VCaP (cell line): Measurements from ENCODE around the gene TGFBR3.

ENCODE experiments used
- H3K27ac ChIP-seq: fragments of 450-650 bp; 2 replicates; pipeline ENCODE4 v1.5.1; 2017
- TF ChIP-seq, protein P1 (sequence below): fragments of 450-650 bp; conservative IDR thresholded peaks from 2 replicates; pipeline ENCODE4 v1.5.1; 2017; ENCODE audit warnings: mild to moderate bottlenecking, moderate library complexity

TGFBR3 gene

GRCh38 chr1:91916046-91916445, 30.1 kb upstream of the TGFBR3 start:
- TF ChIP-seq, protein P1, sequence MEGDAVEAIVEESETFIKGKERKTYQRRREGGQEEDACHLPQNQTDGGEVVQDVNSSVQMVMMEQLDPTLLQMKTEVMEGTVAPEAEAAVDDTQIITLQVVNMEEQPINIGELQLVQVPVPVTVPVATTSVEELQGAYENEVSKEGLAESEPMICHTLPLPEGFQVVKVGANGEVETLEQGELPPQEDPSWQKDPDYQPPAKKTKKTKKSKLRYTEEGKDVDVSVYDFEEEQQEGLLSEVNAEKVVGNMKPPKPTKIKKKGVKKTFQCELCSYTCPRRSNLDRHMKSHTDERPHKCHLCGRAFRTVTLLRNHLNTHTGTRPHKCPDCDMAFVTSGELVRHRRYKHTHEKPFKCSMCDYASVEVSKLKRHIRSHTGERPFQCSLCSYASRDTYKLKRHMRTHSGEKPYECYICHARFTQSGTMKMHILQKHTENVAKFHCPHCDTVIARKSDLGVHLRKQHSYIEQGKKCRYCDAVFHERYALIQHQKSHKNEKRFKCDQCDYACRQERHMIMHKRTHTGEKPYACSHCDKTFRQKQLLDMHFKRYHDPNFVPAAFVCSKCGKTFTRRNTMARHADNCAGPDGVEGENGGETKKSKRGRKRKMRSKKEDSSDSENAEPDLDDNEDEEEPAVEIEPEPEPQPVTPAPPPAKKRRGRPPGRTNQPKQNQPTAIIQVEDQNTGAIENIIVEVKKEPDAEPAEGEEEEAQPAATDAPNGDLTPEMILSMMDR = no peak

DNA sequence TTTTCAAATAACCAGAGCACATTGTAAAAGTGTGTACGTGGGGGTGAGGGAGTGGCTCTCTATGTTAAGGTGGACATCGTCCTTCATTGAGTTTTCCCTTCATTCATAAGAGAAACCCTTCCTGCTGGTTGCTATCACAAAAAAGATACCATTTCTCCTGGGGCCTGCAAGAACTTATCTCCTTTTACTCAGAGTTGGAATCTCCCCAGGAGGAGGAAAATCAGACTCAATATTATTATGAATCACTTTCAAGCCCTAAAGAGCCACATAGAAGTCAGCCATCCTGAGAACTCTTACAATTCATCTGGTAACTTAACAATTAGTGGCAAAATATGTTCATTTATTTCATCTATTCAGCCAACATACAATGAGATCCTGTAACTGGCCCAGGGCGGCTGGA, 27.1 kb upstream of the TGFBR3 start:
- TF ChIP-seq, protein P1 = no peak
- no peak overlapping the region for H3K27ac ChIP-seq

More at GRCh38 chr1:91916046-91916445, 30.1 kb upstream of the TGFBR3 start:
- H3K27ac ChIP-seq = no peak overlapping the region

DNA sequence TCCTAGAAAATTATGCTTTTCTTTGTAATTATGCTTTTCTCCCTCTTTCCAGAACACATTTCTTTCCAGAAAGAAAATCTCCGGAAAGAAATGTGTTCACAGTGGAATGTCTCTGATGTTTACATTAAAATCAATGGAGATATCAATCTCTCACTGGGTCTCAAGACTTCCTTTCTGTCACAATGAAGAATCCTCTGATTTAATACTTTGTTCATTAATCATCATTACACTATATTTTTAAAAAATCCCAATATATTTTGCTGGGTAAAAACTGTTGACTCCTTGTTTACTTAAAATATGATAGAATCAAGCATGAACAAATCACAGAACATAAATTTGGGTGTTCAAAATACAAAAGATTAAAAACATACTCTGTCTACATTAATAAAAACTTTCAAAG, 26.3 kb upstream of the TGFBR3 start:
- no peak overlapping the region for H3K27ac ChIP-seq
- TF ChIP-seq, protein P1 = no peak

DNA sequence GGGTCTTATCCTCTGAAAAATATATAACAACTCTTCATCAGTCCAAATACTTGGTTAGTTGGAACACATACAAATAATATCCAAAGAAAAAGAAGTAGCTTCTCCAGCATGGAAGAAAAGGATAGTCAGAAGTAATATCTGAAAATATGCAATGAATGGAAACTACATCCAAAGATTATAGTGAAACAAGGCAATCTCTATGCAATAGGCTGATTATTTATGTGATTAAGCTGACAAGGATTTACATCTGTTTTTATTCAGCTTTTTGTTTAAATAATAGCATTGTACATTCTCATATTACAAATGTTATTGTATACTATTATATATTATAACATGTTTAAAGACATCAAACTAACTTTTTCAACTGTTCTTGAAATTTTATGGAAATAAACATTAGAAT, 15.3 kb upstream of the TGFBR3 start:
- TF ChIP-seq, protein P1 = no peak
- no peak overlapping the region for H3K27ac ChIP-seq

DNA sequence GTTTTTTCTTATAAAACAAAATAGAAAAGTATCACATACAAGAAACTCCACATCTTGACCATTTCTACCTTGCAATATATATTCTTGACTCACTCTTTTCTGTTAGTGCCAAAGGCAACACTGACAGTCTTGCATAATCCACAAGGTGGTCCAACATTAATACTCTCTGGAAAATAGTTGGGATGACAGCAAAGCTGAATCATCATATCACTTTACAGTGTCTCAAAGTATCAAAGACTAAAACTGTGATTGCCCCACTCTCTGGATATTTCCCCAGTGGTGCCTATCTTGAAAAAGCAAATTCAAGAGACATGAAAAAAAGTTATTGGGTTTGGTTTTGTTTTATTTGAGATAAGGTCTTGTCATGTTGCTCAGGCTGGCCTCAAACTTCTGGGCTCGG, 14.6 kb upstream of the TGFBR3 start:
- TF ChIP-seq, protein P1 = no peak
- H3K27ac ChIP-seq = no peak overlapping the region

DNA sequence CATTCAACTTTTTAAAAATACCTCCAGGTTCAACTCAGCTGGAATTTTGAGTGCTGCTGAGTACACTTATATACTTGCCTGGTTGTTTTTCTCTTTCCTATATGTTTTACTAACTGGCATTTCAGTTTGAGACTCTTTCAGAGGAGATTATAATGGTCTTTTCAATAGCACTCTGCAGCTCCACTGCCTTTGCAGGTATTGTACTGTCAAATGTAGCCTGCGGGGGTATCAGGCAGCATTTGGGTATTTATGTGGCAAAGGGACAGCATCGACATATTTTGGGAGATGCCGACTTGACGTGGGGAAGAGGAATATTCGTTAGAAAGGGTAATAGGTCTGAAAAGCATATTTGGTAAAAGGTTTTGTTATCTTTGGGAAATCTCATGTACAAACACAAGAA, 11.1 kb upstream of the TGFBR3 start:
- TF ChIP-seq, protein P1 = no peak
- H3K27ac ChIP-seq = no peak overlapping the region

GRCh38 chr1:91895832-91896556, 10.0 kb upstream of the TGFBR3 start:
- no peak overlapping the region for H3K27ac ChIP-seq

More at GRCh38 chr1:91895832-91896556, 10.0 kb upstream of the TGFBR3 start:
- TF ChIP-seq, protein P1 = no peak
